Endothelial cell of umbilical vein (primary cell): Measurements from ENCODE around the gene NAMPT.

Source experiments
- FOS ChIP-seq: IDR thresholded peaks from 2 replicates; pipeline ENCODE4 v1.6.1; 2011; ENCODE audit warnings: mild to moderate bottlenecking, low read length, moderate library complexity, borderline replicate concordance; ENCODE audit not compliant: insufficient read depth
- MYC ChIP-seq: IDR thresholded peaks from one replicate; pipeline ENCODE4 v1.6.1; 2011; ENCODE audit warnings: mild to moderate bottlenecking, low read depth, low read length
- POLR2A ChIP-seq: IDR thresholded peaks from 2 replicates; pipeline ENCODE4 v1.6.1; 2012; ENCODE audit warnings: low read depth, mild to moderate bottlenecking, control low read depth, low read length
- POLR2AphosphoS5 ChIP-seq: IDR thresholded peaks from 2 replicates; pipeline ENCODE4 v1.6.1; 2012; ENCODE audit warnings: low read depth, mild to moderate bottlenecking, control low read depth, low read length, moderate library complexity; ENCODE audit not compliant: insufficient read depth
- TF ChIP-seq, protein P1 (sequence below), 2 donors: IDR thresholded peaks; 1 replicate in 1 of 2; 2 replicates in 1 of 2; pipeline ENCODE4 v1.5.1; 2011; ENCODE audit warnings: low read length in 2 of 2, mild to moderate bottlenecking in 2 of 2, moderate library complexity in 2 of 2, control low read depth in 1 of 2, inconsistent platforms in 1 of 2, low read depth in 1 of 2; ENCODE audit not compliant: insufficient read depth in 1 of 2; ENCODE audit errors: extremely low read depth in 1 of 2

DNA sequence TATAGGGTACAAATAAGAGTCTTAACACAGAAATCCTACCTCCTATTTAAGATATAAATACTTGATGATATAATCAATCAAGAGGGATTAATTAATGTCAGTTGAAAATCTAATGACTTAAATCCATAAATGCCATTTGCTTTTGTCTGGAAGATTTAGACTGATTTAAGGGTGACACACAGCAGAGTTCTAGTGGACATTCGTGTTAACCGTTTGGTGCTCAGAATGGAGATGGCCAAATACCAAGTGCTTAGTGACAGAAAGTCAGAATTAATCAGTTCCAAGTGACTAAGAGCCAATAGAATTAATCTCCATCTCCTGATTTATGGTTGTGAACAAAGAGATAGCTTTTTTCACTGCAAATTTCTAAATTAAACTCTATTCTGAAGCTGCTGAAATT is 36.2 kb downstream of the NAMPT start:
- TF ChIP-seq, protein P1, sequence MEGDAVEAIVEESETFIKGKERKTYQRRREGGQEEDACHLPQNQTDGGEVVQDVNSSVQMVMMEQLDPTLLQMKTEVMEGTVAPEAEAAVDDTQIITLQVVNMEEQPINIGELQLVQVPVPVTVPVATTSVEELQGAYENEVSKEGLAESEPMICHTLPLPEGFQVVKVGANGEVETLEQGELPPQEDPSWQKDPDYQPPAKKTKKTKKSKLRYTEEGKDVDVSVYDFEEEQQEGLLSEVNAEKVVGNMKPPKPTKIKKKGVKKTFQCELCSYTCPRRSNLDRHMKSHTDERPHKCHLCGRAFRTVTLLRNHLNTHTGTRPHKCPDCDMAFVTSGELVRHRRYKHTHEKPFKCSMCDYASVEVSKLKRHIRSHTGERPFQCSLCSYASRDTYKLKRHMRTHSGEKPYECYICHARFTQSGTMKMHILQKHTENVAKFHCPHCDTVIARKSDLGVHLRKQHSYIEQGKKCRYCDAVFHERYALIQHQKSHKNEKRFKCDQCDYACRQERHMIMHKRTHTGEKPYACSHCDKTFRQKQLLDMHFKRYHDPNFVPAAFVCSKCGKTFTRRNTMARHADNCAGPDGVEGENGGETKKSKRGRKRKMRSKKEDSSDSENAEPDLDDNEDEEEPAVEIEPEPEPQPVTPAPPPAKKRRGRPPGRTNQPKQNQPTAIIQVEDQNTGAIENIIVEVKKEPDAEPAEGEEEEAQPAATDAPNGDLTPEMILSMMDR (IDR thresholded peaks at IDR 0.05; ENCODE audit: extremely low read depth in 1 of 2, insufficient read depth in 1 of 2, low read depth in 1 of 2, low read length in 2 of 2) = no peak
- TF ChIP-seq FOS (no peak), MYC (no peak), POLR2AphosphoS5 (no peak), POLR2A (no peak)
